ENCODE data around the gene KIAA0753.
A peak's percentile ranks its signal among the peaks of the same experiment; 100 is the strongest.

KIAA0753 gene

DNA sequence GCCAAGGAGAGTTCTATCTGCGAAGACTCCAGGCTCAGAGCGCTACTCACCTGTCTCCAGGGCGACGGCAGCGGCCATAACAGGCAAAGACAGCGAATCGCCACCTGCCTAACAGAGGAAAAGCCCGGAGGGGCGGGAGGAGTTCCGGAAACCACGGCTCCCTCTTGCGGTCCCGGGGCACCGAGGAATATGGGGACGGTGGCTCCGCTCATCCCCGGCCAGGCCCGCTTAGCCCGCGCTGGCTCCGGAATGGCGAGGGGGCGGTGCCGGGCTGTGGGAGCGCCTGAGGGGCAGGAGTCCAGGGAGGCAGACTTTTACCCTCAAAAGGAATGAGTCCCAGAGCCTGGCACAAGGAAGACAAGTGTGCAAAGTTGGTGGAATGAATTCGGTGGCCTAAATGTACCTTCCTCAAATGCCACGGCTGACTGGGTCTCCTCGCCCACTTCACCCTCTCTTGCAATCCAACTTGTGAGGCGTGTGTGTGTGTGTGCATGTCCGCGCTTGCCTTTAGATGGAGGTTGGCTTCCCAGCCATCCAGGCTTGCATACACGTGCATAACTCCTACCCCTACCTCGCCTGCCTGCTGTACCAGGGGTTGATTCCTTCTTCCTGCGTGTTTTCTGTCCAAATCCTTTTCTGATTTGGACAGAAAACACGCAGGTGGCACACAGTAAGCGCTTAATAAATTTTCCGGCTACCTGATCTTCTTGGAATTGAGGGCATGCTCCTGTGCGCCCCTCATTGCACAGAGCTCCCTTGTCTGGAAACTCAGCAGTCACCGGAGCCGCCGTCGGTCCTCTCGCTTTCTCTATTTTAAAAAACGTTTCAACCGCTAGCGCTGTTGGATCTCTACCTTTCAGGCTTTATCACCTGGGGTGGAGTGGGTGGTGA lies 14.6 kb upstream of the KIAA0753 start:
- no peak overlapping the region for H3K4me3 ChIP-seq (ENCODE audit: control insufficient read depth, low read depth, low read length)
- TF ChIP-seq CTCF (conservative IDR thresholded peaks at IDR 0.05; ENCODE audit: control insufficient read depth, insufficient read depth, low read depth, low read length) = no peak
- no peak for DNase-seq (ENCODE audit: low read depth)

- peak overlapping the region; percentile 100 for H3K4me3 ChIP-seq (ENCODE audit: control insufficient read depth, low read depth, low read length)
- TF ChIP-seq CTCF (conservative IDR thresholded peaks at IDR 0.05; ENCODE audit: control insufficient read depth, insufficient read depth, low read depth, low read length) = no peak
- peak; percentile 61 for DNase-seq (ENCODE audit: low read depth)
These were observed 11.5 kb upstream of the KIAA0753 start for GRCh38 chr17:6651919-6652452.

DNA sequence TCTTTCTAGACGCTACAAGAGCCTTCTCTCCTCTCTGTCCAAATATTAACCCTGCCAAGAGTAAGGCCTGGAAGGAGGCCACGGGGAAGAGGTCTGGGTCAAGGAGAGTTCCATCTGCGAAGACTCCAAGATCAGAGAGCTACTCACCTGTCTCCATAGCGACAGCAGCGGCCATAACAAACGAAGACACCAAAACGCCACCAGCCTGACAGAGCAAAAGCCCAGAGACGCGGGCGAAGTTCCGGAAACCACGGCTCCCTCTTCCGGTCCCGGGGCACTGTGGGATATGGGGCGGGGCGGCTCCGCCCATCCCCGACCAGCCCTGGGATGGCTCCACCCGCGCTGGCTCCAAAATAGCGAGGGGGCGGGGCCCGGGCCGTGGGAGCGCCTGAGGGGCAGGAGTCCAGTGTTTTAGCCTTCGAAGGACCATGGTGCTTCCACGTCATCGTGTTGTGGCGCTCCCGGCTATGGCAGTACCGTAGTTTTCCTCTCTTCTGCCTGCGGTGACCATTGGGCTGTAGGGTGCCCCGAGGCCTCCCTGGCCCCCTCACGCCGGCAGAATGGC lies 10.9 kb upstream of the KIAA0753 start, which contains the start of the genes C17orf100 and MED31:
Gene C17orf100 (plus strand): TSS at position 409 of the 565 bp plus-strand sequence. CDS start 152 bp downstream, at position 561.
Gene MED31 (minus strand): TSS at position 252 of the 565 bp plus-strand sequence. CDS start 77 bp downstream, at position 175.
- no peak for TF ChIP-seq CTCF (conservative IDR thresholded peaks at IDR 0.05; ENCODE audit: control insufficient read depth, insufficient read depth, low read depth, low read length)
- peak; percentile 87 for DNase-seq (ENCODE audit: low read depth)
- peak within 1 kb of the TSS; percentile 100 for H3K4me3 ChIP-seq (ENCODE audit: control insufficient read depth, low read depth, low read length)

DNA sequence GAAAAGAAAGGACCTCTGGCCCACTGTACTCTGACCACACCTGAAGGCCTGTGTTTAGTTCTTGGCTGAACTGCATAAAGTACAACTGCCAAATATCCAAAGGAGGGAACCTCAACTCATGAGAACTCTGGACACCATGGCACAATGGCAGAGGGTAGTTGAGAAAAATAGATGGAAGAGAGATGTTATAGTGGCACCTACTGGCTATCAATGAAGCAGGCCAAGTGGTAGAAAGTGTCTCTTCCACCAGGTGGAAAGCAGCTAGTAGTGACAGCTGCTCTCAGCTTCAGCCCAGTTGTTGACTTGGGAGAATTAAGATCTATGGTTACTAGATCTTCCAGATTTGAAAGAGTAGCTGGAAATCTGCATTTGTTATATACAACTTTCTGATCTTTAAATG lies 7.7 kb upstream of the KIAA0753 start:
- peak; percentile 26 for TF ChIP-seq CTCF (conservative IDR thresholded peaks at IDR 0.05; ENCODE audit: control insufficient read depth, insufficient read depth, low read depth, low read length)
- peak; percentile 24 for DNase-seq (ENCODE audit: low read depth)
- H3K4me3 ChIP-seq (ENCODE audit: control insufficient read depth, low read depth, low read length) = no peak overlapping the region

- no peak overlapping the region for H3K4me3 ChIP-seq (ENCODE audit: control insufficient read depth, low read depth, low read length)
- DNase-seq (ENCODE audit: low read depth) = peak; percentile 79
- TF ChIP-seq CTCF (conservative IDR thresholded peaks at IDR 0.05; ENCODE audit: control insufficient read depth, insufficient read depth, low read depth, low read length) = no peak
These were observed 3.1 kb upstream of the KIAA0753 start for GRCh38 chr17:6643451-6644125.

DNA sequence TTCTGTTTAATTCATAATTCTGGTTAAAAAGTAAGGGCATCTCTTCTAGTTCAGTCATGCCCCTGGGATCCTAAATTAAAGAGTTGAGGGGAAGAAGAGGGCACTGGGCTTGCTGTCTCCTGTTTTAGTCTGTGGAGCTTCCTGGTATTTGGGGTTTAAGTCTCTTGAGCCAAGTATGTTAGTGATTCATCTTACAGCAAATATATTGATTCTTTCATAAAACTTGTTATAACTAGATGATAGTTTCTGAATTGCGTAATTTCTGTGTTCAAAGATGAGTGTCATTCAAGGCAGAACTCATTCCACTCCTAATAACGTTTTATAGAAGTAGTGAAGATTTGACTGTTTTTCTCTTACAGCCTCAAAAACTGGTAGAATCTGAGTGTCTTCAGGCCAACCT lies 2.1 kb upstream of the KIAA0753 start:
- H3K4me3 ChIP-seq (ENCODE audit: control insufficient read depth, low read depth, low read length) = no peak overlapping the region
- no peak for TF ChIP-seq CTCF (conservative IDR thresholded peaks at IDR 0.05; ENCODE audit: control insufficient read depth, insufficient read depth, low read depth, low read length)
- DNase-seq (ENCODE audit: low read depth) = peak; percentile 28
